Esophagus (tissue), 2 donors: ENCODE measurements around the gene ATP1A2. TPM values are rescaled to one million over a fixed set of nuclear protein-coding genes. Genes with fewer than 3 reads are reported as not detected.

ENCODE experiments used
- H3K27ac ChIP-seq, 2 donors: one replicate each; pipeline ENCODE4 v1.5.1; 2013; ENCODE audit warnings: low read depth in 2 of 2, mild to moderate bottlenecking in 2 of 2, inconsistent platforms in 1 of 2, low read length in 1 of 2, moderate library complexity in 1 of 2
- H3K27me3 ChIP-seq, 2 donors: one replicate each; pipeline ENCODE4 v1.6.1; 2013; ENCODE audit warnings: low read length in 2 of 2, control low read depth in 1 of 2, mild to moderate bottlenecking in 1 of 2; ENCODE audit not compliant: insufficient read depth in 2 of 2, control insufficient read depth in 1 of 2
- H3K36me3 ChIP-seq, 2 donors: one replicate each; pipeline ENCODE4 v1.6.1; 2013; ENCODE audit warnings: low read length in 1 of 2; ENCODE audit not compliant: control insufficient read depth in 2 of 2, insufficient read depth in 2 of 2
- H3K4me1 ChIP-seq, 2 donors: one replicate each; pipeline ENCODE4 v1.6.1; 2013; ENCODE audit warnings: low read length in 1 of 2; ENCODE audit not compliant: control insufficient read depth in 2 of 2, insufficient read depth in 2 of 2
- H3K4me3 ChIP-seq, 2 donors: one replicate each; pipeline ENCODE4 v1.5.1; 2013; ENCODE audit warnings: low read length in 2 of 2, mild to moderate bottlenecking in 2 of 2, low read depth in 1 of 2, moderate library complexity in 1 of 2
- H3K9me3 ChIP-seq, 2 donors: one replicate each; pipeline ENCODE4 v1.6.1; 2013; ENCODE audit warnings: mild to moderate bottlenecking in 2 of 2, low read depth in 1 of 2, low read length in 1 of 2, moderate library complexity in 1 of 2; ENCODE audit not compliant: control insufficient read depth in 2 of 2, insufficient read depth in 1 of 2
- WGBS, 2 donors: extraction: QIAGEN DNeasy Blood & Tissue Kit; methylation state at CpG; one replicate each; pipeline ENCODE4 v1.1.7; 2013; 5-methylcytosine and 5-hydroxymethylcytosine counted together
- polyA plus RNA-seq, 2 donors: library from polyadenylated mRNA; stranded (reverse); fragments of 200-250 nt; gene quantifications; one replicate each; pipeline ENCODE4 v1.2.3, GENCODE V29; 2013
- donor health status: healthy with polysubstance abuse.
- donor health status: Bipolar disorder and iron deficiency.

The ATP1A2 gene
- polyA plus RNA-seq, 2 donors: 3.4 to 4.3 TPM

- Histone ChIP-seq H3K36me3 (no peaks in the 10 kb centered on the region), H3K4me3 (no peak overlapping the region), H3K27me3 (no peaks in the 10 kb centered on the region), H3K4me1 (peaks cover 0 to 7% of the 10 kb centered on the region in 2 donors), H3K9me3 (no peaks in the 10 kb centered on the region), H3K27ac (no peak overlapping the region)
- WGBS, 2 donors: 93 to 94% methylated on average over 4 to 5 of the region's 5 CpGs
Observed at GRCh38 chr1:160129046-160129445, 13.5 kb downstream of the ATP1A2 start.

DNA sequence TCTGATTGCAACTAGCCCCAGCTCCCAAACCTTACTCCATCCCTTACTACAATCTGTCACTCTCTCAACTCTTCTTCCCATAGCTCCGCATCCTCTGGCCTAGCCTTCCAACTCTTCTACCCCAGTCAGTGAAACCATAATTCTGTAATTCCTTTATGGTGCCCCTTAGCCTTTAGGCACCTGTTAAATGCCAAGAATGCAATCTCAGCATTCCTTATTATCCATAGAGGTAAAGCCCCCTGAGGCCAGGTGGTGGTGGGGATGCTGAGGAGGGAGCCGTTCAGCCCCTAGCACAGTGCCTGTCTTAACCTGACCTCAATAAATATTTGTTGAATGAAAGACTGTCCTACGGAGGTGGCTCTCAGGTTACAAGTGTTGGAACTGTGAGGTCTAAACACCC, 14.0 kb downstream of the ATP1A2 start:
- no peaks in the 10 kb centered on the region for H3K36me3 ChIP-seq
- 78 to 79% methylated on average over 3 of the region's 3 CpGs for WGBS, 2 donors
- H3K27ac ChIP-seq: no peak overlapping the region
- no peaks in the 10 kb centered on the region for H3K9me3 ChIP-seq
- no peaks in the 10 kb centered on the region for H3K27me3 ChIP-seq
- H3K4me3 ChIP-seq: no peak overlapping the region
- peaks cover 0 to 7% of the 10 kb centered on the region in 2 donors for H3K4me1 ChIP-seq

- WGBS, 2 donors: 86 to 89% methylated on average over 11 of the region's 11 CpGs
- Histone ChIP-seq H3K27me3 (no peaks in the 10 kb centered on the region), H3K27ac (peak overlapping the region in 1 of 2 donors; percentile 47), H3K4me1 (peaks cover 0 to 7% of the 10 kb centered on the region in 2 donors), H3K36me3 (no peaks in the 10 kb centered on the region), H3K9me3 (no peaks in the 10 kb centered on the region), H3K4me3 (no peak overlapping the region)
Observed at GRCh38 chr1:160129966-160130365, 14.4 kb downstream of the ATP1A2 start.

DNA sequence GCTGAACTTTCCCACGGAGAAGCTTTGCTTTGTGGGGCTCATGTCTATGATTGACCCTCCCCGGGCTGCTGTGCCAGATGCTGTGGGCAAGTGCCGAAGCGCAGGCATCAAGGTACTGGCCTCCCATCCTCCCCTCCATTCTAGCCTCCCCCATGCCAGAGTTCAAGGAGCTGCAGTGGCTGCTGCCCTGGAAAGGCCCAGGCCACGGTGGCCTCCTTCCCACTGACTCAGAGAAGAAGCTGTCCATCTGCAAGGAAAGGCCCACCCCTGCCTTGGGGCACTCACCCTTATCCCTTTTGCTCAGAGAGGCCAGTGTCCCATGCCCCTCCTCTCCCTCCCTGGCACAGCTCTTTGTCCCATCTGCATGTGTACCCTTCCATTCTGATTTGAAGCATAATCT, 14.9 kb downstream of the ATP1A2 start:
- Histone ChIP-seq H3K9me3 (no peaks in the 10 kb centered on the region), H3K27ac (peak overlapping the region in 1 of 2 donors; percentile 47), H3K4me3 (no peak overlapping the region), H3K36me3 (no peaks in the 10 kb centered on the region), H3K4me1 (peaks cover 0 to 7% of the 10 kb centered on the region in 2 donors), H3K27me3 (no peaks in the 10 kb centered on the region)
- 87 to 92% methylated on average over 5 of the region's 5 CpGs for WGBS, 2 donors

- peaks cover 0 to 3% of the 10 kb centered on the region in 2 donors for H3K4me1 ChIP-seq
- H3K9me3 ChIP-seq: no peaks in the 10 kb centered on the region
- H3K27me3 ChIP-seq: no peaks in the 10 kb centered on the region
- no peak overlapping the region for H3K4me3 ChIP-seq
- no peaks in the 10 kb centered on the region for H3K36me3 ChIP-seq
- peak overlapping the region in 1 of 2 donors; percentile 47 for H3K27ac ChIP-seq
- WGBS, 2 donors: 93 to 94% methylated on average over 1 of the region's 1 CpG
Observed at GRCh38 chr1:160130939-160131338, 15.4 kb downstream of the ATP1A2 start.

- Histone ChIP-seq H3K4me1 (peaks cover 0 to 3% of the 10 kb centered on the region in 2 donors), H3K27ac (peak overlapping the region in 1 of 2 donors; percentile 37), H3K4me3 (no peak overlapping the region), H3K27me3 (no peaks in the 10 kb centered on the region), H3K36me3 (no peaks in the 10 kb centered on the region), H3K9me3 (no peaks in the 10 kb centered on the region)
- 68 to 75% methylated on average over 8 of the region's 8 CpGs for WGBS, 2 donors
Observed at GRCh38 chr1:160131803-160132565, 16.4 kb downstream of the ATP1A2 start.

DNA sequence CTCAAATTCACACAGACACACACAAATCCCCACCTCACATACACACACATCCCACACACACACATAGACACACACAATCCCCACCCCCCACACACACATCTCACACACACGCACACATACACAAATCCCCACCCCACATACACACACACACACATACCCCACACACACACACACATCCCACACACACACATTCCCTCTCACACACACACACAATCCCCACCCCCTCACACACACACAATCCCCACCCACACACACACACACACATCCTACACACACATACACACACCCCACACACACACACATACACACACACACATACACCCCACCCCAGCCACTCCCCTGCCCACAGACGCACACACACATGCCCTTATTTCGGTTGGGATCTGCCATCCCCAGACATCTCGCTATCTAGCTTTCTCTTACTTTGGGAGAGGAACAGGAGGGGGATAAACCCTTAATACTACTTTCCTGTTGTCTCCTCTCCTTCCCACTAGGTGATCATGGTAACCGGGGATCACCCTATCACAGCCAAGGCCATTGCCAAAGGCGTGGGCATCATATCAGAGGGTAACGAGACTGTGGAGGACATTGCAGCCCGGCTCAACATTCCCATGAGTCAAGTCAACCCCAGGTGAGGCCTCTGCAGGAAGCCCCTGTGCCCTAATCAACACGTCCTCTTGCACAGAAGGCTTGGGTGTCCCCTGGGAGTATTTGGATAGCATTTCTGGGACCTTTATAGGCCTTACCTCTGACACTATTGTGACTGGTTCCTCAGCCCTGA, 18.6 kb downstream of the ATP1A2 start:
- H3K27me3 ChIP-seq: no peaks in the 10 kb centered on the region
- no peak overlapping the region for H3K4me3 ChIP-seq
- no peaks in the 10 kb centered on the region for H3K36me3 ChIP-seq
- H3K27ac ChIP-seq: no peak overlapping the region
- 87 to 90% methylated on average over 9 of the region's 9 CpGs for WGBS, 2 donors
- peaks cover 0 to 5% of the 10 kb centered on the region in 2 donors for H3K4me1 ChIP-seq
- no peaks in the 10 kb centered on the region for H3K9me3 ChIP-seq

DNA sequence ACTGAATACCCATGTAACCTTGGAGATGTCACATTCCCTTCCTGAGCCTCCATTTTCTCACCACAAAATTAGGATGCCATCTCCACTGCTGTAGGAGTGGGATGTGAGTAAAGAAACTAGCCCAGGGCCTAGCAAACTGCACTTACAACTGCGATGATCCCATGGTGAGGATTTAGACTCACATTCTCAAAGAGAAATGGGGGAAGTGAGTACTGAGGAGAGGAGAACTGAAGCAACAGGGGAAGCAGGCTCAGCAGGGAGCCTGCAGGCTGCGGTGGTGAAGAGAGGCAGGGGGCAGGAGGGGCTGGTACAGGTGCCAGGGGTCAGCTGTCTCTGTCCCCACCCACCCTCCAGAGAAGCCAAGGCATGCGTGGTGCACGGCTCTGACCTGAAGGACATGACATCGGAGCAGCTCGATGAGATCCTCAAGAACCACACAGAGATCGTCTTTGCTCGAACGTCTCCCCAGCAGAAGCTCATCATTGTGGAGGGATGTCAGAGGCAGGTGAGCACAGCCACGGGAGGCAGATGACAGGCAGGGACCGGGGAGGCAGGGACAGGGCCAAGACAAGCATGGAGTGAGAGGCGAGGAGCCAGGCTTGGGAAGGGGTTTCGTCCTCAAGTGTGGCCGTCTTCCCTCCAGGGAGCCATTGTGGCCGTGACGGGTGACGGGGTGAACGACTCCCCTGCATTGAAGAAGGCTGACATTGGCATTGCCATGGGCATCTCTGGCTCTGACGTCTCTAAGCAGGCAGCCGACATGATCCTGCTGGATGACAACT, 19.4 kb downstream of the ATP1A2 start:
- Histone ChIP-seq H3K27me3 (no peaks in the 10 kb centered on the region), H3K27ac (no peak overlapping the region), H3K4me3 (no peak overlapping the region), H3K36me3 (no peaks in the 10 kb centered on the region), H3K4me1 (peaks cover 0 to 5% of the 10 kb centered on the region in 2 donors), H3K9me3 (no peaks in the 10 kb centered on the region)
- WGBS, 2 donors: 84 to 88% methylated on average over 20 of the region's 20 CpGs

GRCh38 chr1:160136121-160136925, 20.8 kb downstream of the ATP1A2 start:
- WGBS, 2 donors: 90 to 92% methylated on average over 22 of the region's 22 CpGs
- H3K36me3 ChIP-seq: no peaks in the 10 kb centered on the region
- no peaks in the 10 kb centered on the region for H3K27me3 ChIP-seq
- H3K27ac ChIP-seq: peak overlapping the region in 1 of 2 donors; percentile 37
- peaks cover 0 to 2% of the 10 kb centered on the region in 2 donors for H3K4me1 ChIP-seq
- no peak overlapping the region for H3K4me3 ChIP-seq
- no peaks in the 10 kb centered on the region for H3K9me3 ChIP-seq
